ENCODE data around the gene RUNX1. TPM values are rescaled to one million over a fixed set of nuclear protein-coding genes. Genes with fewer than 3 reads are reported as not detected.

The RUNX1 gene
- total and polyA plus RNA-seq, 2 of the 13 experiments (the other 11 are each of a cell fraction or from before 2014, with no cell fraction given): 5.4 to 6.4 TPM

GRCh38 chr21:35048183-35048601 lies 910 bp downstream of the RUNX1 start:
- H3K9me3 ChIP-seq (ENCODE audit: low read length): no peaks in the 10 kb centered on the region
- in situ Hi-C loops (cut with HindIII; ENCODE audit: extremely low pct_ligation_motif_present, low pct_unique_long_range_greater_than_20kb): no loop called here
- TF ChIP-seq HNRNPH1 (optimal IDR thresholded peaks at IDR 0.05; ENCODE audit: low read depth, low read length) (no peak), ZNF232 (CRISPR knock-in tag; IDR thresholded peaks at IDR 0.05; ENCODE audit: borderline replicate concordance) (no peak)
- ChIA-PET CTCF (ENCODE audit: low intra/inter-chr PET ratio, low total read pairs) (no interaction called here), POLR2A (no interaction called here)
- no peaks in the 10 kb centered on the region for H3K36me3 ChIP-seq (replicated peaks in 1 of 2; ENCODE audit: control insufficient read depth in 1 of 2, insufficient read depth in 2 of 2, low read length in 2 of 2)
- no peaks in the 10 kb centered on the region for H3K79me2 ChIP-seq (ENCODE audit: insufficient read depth, low read length)
- H3K4me1 ChIP-seq (ENCODE audit: insufficient read depth, low read length): peaks cover 36% of the 10 kb centered on the region
- 87% methylated on average over 5 of the region's 6 CpGs for WGBS (ENCODE audit: low lambda C conversion rate)
- no peak for FAIRE-seq
- no peak overlapping the region for H3K9ac ChIP-seq (ENCODE audit: insufficient read depth, low read depth, low read length)
- no peaks in the 10 kb centered on the region for H4K20me1 ChIP-seq (ENCODE audit: insufficient read depth, low read length)
- intact Hi-C loops (cut with micrococcal nuclease; ENCODE audit: unreplicated experiment): no loop called here
- no TSS peak for BruUV-seq (replicated peaks)
- no peak overlapping the region for H3K4me2 ChIP-seq (ENCODE audit: low read depth, low read length)
- H3K27ac ChIP-seq (ENCODE audit: extremely low read length, insufficient read depth, low read length): no peak overlapping the region
- no peaks in the 10 kb centered on the region for H3K27me3 ChIP-seq (ENCODE audit: control insufficient read depth in 1 of 2, insufficient read depth in 2 of 2, low read length in 2 of 2)
- no peak overlapping the region for H3K4me3 ChIP-seq (replicated peaks in 1 of 3; ENCODE audit: insufficient read depth in 1 of 3, low read depth in 2 of 3, low read length in 3 of 3)
- DNase-seq (ENCODE audit: low spot score): no peak
- ATAC-seq: no peak
- H2AFZ ChIP-seq (ENCODE audit: low read length): no peak overlapping the region

GRCh38 chr21:35046880-35047229 lies 2.2 kb downstream of the RUNX1 start:
- in situ Hi-C loops (cut with HindIII; ENCODE audit: extremely low pct_ligation_motif_present, low pct_unique_long_range_greater_than_20kb) (no loop called here), intact Hi-C loops (cut with micrococcal nuclease; ENCODE audit: unreplicated experiment) (no loop called here)
- Histone ChIP-seq H3K9me3 (ENCODE audit: low read length) (no peaks in the 10 kb centered on the region), H3K4me1 (ENCODE audit: insufficient read depth, low read length) (peaks cover 41% of the 10 kb centered on the region), H3K4me3 (replicated peaks in 1 of 3; ENCODE audit: insufficient read depth in 1 of 3, low read depth in 2 of 3, low read length in 3 of 3) (no peak overlapping the region), H3K79me2 (ENCODE audit: insufficient read depth, low read length) (no peaks in the 10 kb centered on the region), H3K27ac (ENCODE audit: extremely low read length, insufficient read depth, low read length) (no peak overlapping the region), H3K27me3 (ENCODE audit: control insufficient read depth in 1 of 2, insufficient read depth in 2 of 2, low read length in 2 of 2) (no peaks in the 10 kb centered on the region), H4K20me1 (ENCODE audit: insufficient read depth, low read length) (no peaks in the 10 kb centered on the region), H3K36me3 (replicated peaks in 1 of 2; ENCODE audit: control insufficient read depth in 1 of 2, insufficient read depth in 2 of 2, low read length in 2 of 2) (no peaks in the 10 kb centered on the region), H2AFZ (ENCODE audit: low read length) (no peak overlapping the region), H3K9ac (ENCODE audit: insufficient read depth, low read depth, low read length) (no peak overlapping the region), H3K4me2 (ENCODE audit: low read depth, low read length) (peak overlapping the region; percentile 49)
- ATAC-seq: peak; percentile 19; the same call in 1 of the 3 replicates
- FAIRE-seq: no peak
- 44% methylated on average over 6 of the region's 8 CpGs for WGBS (ENCODE audit: low lambda C conversion rate)
- ChIA-PET POLR2A (interaction anchor here (1.5 kb wide), 1 partner anchor 158 kb away, joined by 7 read pairs; no protein-coding TSS in a partner anchor), CTCF (ENCODE audit: low intra/inter-chr PET ratio, low total read pairs) (no interaction called here)
- BruUV-seq (replicated peaks): no TSS peak
- peak; percentile 5 for DNase-seq (ENCODE audit: low spot score)
- TF ChIP-seq ETV6 (CRISPR knock-in tag; conservative IDR thresholded peaks at IDR 0.05) (no peak), ZBTB2 (CRISPR knock-in tag; IDR thresholded peaks at IDR 0.05; ENCODE audit: low read depth) (no peak), ZNF180 (CRISPR knock-in tag; IDR thresholded peaks at IDR 0.05; ENCODE audit: borderline replicate concordance, low read depth) (no peak), ZNF451 (CRISPR knock-in tag; IDR thresholded peaks at IDR 0.05) (no peak), ZFYVE20 (CRISPR knock-in tag; IDR thresholded peaks at IDR 0.05; ENCODE audit: borderline replicate concordance, low read depth) (no peak), RNF2 (conservative IDR thresholded peaks at IDR 0.05; ENCODE audit: low read depth) (no peak), LRRFIP1 (CRISPR knock-in tag; conservative IDR thresholded peaks at IDR 0.05) (no peak), SRSF4 (IDR thresholded peaks at IDR 0.05; ENCODE audit: low read depth, low read length, poor library complexity, severe bottlenecking) (no peak), ZBTB21 (CRISPR knock-in tag; IDR thresholded peaks at IDR 0.05) (no peak)
- TF ChIP-seq, protein P1, sequence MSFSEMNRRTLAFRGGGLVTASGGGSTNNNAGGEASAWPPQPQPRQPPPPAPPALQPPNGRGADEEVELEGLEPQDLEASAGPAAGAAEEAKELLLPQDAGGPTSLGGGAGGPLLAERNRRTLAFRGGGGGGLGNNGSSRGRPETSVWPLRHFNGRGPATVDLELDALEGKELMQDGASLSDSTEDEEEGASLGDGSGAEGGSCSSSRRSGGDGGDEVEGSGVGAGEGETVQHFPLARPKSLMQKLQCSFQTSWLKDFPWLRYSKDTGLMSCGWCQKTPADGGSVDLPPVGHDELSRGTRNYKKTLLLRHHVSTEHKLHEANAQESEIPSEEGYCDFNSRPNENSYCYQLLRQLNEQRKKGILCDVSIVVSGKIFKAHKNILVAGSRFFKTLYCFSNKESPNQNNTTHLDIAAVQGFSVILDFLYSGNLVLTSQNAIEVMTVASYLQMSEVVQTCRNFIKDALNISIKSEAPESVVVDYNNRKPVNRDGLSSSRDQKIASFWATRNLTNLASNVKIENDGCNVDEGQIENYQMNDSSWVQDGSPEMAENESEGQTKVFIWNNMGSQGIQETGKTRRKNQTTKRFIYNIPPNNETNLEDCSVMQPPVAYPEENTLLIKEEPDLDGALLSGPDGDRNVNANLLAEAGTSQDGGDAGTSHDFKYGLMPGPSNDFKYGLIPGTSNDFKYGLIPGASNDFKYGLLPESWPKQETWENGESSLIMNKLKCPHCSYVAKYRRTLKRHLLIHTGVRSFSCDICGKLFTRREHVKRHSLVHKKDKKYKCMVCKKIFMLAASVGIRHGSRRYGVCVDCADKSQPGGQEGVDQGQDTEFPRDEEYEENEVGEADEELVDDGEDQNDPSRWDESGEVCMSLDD (CRISPR knock-in tag; IDR thresholded peaks at IDR 0.05; ENCODE audit: borderline replicate concordance): no peak

Measured in HepG2 (cell line).